ENCODE measurements around the gene POLR2L.

DNA sequence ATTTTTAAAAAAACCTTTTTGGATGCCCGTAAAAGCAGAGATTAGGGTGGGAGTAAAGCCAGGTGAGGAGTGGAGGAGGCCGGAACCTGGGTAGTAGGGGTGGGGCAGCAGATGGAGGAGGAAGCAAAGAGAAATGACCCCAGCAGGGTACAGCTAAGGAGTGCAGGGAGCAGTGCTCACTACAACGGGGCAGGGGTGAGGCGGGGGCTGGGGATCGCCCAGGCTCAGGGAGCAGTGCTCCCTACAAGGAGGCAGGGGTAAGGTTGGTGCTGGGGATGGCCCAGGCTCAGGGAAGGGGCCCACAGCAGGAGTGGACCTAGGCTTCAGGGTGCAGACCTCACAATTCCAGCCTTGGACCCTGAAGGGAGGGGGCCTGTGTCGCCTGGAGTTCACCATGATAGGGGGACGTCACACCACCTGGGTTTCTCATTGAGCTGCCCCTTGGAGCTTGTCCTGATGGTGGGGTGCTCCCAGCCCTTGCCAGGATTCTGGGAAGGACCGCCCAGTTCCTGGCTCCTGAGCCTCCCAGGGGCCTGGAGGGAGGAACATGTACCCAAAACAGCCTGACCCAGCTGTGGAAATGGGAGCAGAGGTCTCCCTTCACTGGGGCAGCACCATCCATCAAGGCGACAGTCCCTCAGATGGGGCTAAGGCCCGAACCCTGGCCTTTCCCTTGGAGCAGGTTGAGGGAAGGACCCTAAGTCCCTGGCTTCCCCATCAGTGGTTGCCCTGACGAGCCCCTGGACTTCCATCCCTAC lies 26.5 kb downstream of the POLR2L start:
- TF ChIP-seq, protein P1, sequence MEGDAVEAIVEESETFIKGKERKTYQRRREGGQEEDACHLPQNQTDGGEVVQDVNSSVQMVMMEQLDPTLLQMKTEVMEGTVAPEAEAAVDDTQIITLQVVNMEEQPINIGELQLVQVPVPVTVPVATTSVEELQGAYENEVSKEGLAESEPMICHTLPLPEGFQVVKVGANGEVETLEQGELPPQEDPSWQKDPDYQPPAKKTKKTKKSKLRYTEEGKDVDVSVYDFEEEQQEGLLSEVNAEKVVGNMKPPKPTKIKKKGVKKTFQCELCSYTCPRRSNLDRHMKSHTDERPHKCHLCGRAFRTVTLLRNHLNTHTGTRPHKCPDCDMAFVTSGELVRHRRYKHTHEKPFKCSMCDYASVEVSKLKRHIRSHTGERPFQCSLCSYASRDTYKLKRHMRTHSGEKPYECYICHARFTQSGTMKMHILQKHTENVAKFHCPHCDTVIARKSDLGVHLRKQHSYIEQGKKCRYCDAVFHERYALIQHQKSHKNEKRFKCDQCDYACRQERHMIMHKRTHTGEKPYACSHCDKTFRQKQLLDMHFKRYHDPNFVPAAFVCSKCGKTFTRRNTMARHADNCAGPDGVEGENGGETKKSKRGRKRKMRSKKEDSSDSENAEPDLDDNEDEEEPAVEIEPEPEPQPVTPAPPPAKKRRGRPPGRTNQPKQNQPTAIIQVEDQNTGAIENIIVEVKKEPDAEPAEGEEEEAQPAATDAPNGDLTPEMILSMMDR (IDR thresholded peaks at IDR 0.05): no peak
- TF ChIP-seq POLR2A (IDR thresholded peaks at IDR 0.05): no peak

All from body of pancreas (tissue), 4 donors.